OCI-LY1 (cell line): Measurements from ENCODE around the gene ABCB11.

Source experiments
- H2AFZ ChIP-seq: fragments of 200-600 bp; sonication (generic), shearing (Covaris generic); 2 replicates; pipeline ENCODE4 v1.6.0; 2014; ENCODE audit warnings: antibody characterized with exemption, mild to moderate bottlenecking, low read length
- H3F3A ChIP-seq: fragments of 200-600 bp; sonication (generic), shearing (Covaris generic); 2 replicates; pipeline ENCODE4 v1.6.0; 2014; ENCODE audit warnings: mild to moderate bottlenecking, antibody characterized with exemption, low read length, moderate library complexity; ENCODE audit not compliant: insufficient read depth
- H3K27ac ChIP-seq: fragments of 200-600 bp; sonication (generic); 2 replicates; pipeline ENCODE4 v1.5.1; 2014; ENCODE audit warnings: low read length, mixed run types, mild to moderate bottlenecking, low read depth; ENCODE audit not compliant: poor library complexity, severe bottlenecking
- H3K27me3 ChIP-seq: fragments of 200-600 bp; sonication (generic); 2 replicates; pipeline ENCODE4 v1.6.0; 2014; ENCODE audit warnings: antibody characterized with exemption, mild to moderate bottlenecking, low read length, moderate library complexity; ENCODE audit not compliant: insufficient read depth
- H3K36me3 ChIP-seq: fragments of 200-600 bp; sonication (generic); 2 replicates; pipeline ENCODE4 v1.6.1; 2014; ENCODE audit warnings: mild to moderate bottlenecking, antibody characterized with exemption, low read length, moderate library complexity, mixed read lengths; ENCODE audit not compliant: insufficient read depth
- H3K4me1 ChIP-seq: fragments of 200-600 bp; sonication (generic); 2 replicates; pipeline ENCODE4 v1.5.1; 2014; ENCODE audit warnings: mild to moderate bottlenecking, low read length, moderate library complexity; ENCODE audit not compliant: insufficient read depth, severe bottlenecking
- H3K4me2 ChIP-seq: fragments of 200-600 bp; sonication (generic), shearing (Covaris generic); 2 replicates; pipeline ENCODE4 v1.6.1; 2014; ENCODE audit warnings: low read length
- H3K4me3 ChIP-seq: fragments of 200-600 bp; sonication (generic); 2 replicates; pipeline ENCODE4 v1.5.1; 2014; ENCODE audit warnings: low read length, low read depth, mild to moderate bottlenecking, mixed read lengths; ENCODE audit not compliant: poor library complexity, severe bottlenecking
- H3K79me2 ChIP-seq: fragments of 200-600 bp; shearing (Covaris generic); 2 replicates; pipeline ENCODE4 v1.6.1; 2016; ENCODE audit warnings: mixed run types, low read length, mixed read lengths; ENCODE audit not compliant: insufficient read depth
- H3K9ac ChIP-seq: fragments of 200-600 bp; sonication (generic), shearing (Covaris generic); 2 replicates; pipeline ENCODE4 v1.6.1; 2014; ENCODE audit warnings: mild to moderate bottlenecking, low read length, mixed read lengths
- H3K9me2 ChIP-seq: fragments of 200-600 bp; sonication (generic), shearing (Covaris generic); 2 replicates; pipeline ENCODE4 v1.6.1; 2014; ENCODE audit warnings: low read depth, mild to moderate bottlenecking, low read length, mixed read lengths
- H3K9me3 ChIP-seq: fragments of 200-600 bp; shearing (Covaris generic); 2 replicates; pipeline ENCODE4 v1.6.1; 2014; ENCODE audit warnings: low read length, mixed read lengths
- H4K20me1 ChIP-seq: fragments of 200-600 bp; sonication (generic), shearing (Covaris generic); 2 replicates; pipeline ENCODE4 v1.6.0; 2016; ENCODE audit warnings: mild to moderate bottlenecking, low read length; ENCODE audit not compliant: insufficient read depth
- CTCF ChIP-seq: fragments of 200-600 bp; sonication (generic), shearing (Covaris generic); IDR thresholded peaks from 2 replicates; pipeline ENCODE4 v1.5.1; 2017; ENCODE audit warnings: mild to moderate bottlenecking, antibody characterized with exemption, low read length, moderate library complexity, mixed read lengths
- EZH2 ChIP-seq: fragments of 200-600 bp; sonication (generic), shearing (Covaris generic); IDR thresholded peaks from 2 replicates; pipeline ENCODE4 v1.8.0; 2017; ENCODE audit warnings: borderline replicate concordance, mixed run types, mild to moderate bottlenecking, antibody characterized with exemption, low read length, moderate library complexity, mixed read lengths

Gene ABCB11

DNA sequence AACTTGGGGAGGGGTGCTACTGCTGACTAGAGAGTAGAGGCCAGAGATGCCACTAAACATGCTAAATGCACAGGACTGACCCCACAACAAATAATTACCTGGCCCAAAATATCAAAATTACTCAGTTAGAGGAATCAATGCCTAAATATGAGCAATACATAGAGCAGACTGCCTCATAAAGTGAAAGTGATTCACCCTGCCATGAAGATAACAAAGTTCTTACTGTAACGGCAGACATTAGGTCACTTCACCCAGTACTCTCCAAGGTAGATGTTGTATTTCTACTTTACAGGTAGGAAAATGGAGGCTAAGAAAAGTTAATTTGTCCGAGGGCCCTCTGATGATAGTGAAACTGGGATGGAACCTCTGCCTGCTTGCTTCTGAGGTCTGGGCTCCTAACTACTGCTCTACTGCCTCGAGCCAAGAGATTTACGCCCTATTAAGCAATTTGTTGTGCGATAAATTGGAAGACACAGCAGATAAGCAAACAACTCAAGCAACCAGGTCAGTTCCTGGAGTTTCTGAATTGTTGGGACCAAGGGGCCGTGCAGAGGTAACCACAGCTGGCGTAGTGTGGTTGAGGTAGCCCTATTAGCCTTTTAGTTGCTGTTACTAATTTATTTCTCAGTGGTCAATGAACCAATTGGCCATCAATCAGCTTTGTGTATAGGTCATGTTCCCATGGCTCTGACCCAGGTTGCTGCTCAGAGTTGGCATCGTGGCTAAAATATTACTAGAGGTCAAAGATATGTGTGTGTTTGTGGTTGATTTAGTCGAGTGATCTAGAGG, 43.0 kb upstream of the ABCB11 start:
- H3K27me3 ChIP-seq = no peaks in the 10 kb centered on the region
- H3K79me2 ChIP-seq = no peaks in the 10 kb centered on the region
- no peak overlapping the region for H3K27ac ChIP-seq
- no peaks in the 10 kb centered on the region for H4K20me1 ChIP-seq
- no peak for TF ChIP-seq CTCF
- TF ChIP-seq EZH2 = no peak
- H3K9ac ChIP-seq = no peak overlapping the region
- no peaks in the 10 kb centered on the region for H3K4me1 ChIP-seq
- H3K4me3 ChIP-seq = no peak overlapping the region
- H3K9me3 ChIP-seq = no peaks in the 10 kb centered on the region
- H3F3A ChIP-seq = no peaks in the 10 kb centered on the region
- no peaks in the 10 kb centered on the region for H3K9me2 ChIP-seq
- no peaks in the 10 kb centered on the region for H3K36me3 ChIP-seq
- no peak overlapping the region for H2AFZ ChIP-seq
- H3K4me2 ChIP-seq = no peak overlapping the region

- Histone ChIP-seq H2AFZ (no peak overlapping the region), H3K4me1 (no peaks in the 10 kb centered on the region), H3K4me3 (no peak overlapping the region), H3K79me2 (no peaks in the 10 kb centered on the region), H3F3A (no peaks in the 10 kb centered on the region), H3K4me2 (no peak overlapping the region), H3K9me3 (no peaks in the 10 kb centered on the region), H3K36me3 (no peaks in the 10 kb centered on the region), H3K9ac (no peak overlapping the region), H3K9me2 (no peaks in the 10 kb centered on the region), H4K20me1 (no peaks in the 10 kb centered on the region), H3K27ac (no peak overlapping the region), H3K27me3 (no peaks in the 10 kb centered on the region)
- TF ChIP-seq EZH2 (no peak), CTCF (no peak)
Measured at GRCh38 chr2:169073211-169073962, 42.3 kb upstream of the ABCB11 start.

DNA sequence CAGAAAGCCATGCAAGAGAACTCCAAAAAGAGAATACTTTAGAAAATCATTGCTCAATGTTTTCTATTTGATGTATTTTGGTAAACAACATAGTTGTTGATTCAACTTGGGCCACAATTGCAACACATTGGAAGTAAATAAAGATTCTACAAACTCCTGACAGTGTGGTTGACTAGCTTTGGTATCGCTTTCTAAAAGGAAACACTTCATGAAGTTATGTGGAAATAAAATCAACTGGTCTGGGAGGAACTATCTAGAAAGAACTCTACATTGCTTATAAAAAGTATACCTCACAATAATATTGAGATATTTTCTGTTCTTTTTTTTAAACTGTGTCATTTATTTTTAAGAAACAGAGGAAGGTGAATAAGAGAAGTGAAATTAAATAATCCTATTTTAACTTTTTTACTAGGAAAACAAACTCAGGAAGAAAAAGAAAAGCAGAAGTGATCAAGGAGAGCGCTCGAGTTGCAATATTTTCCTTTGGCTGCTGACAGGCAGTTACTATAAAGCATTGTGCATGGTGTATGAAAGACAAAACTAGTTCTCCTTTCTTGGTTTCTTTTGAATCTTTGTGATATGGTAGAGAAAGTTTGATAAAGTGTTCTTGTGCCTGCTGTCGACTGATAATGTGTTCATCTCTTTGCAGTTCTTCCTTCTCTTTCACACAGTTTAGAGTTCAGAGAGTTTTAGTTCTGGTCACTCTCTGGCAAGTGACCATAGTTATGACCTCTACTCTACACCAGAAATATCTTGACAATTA, 41.2 kb upstream of the ABCB11 start:
- Histone ChIP-seq H3K27me3 (no peaks in the 10 kb centered on the region), H2AFZ (no peak overlapping the region), H3K9ac (no peak overlapping the region), H3K4me2 (no peak overlapping the region), H3K27ac (no peak overlapping the region), H3K9me2 (no peaks in the 10 kb centered on the region), H3K79me2 (no peaks in the 10 kb centered on the region), H3K9me3 (no peaks in the 10 kb centered on the region), H3F3A (no peaks in the 10 kb centered on the region), H3K4me1 (no peaks in the 10 kb centered on the region), H3K4me3 (no peak overlapping the region), H4K20me1 (no peaks in the 10 kb centered on the region), H3K36me3 (no peaks in the 10 kb centered on the region)
- TF ChIP-seq CTCF (no peak), EZH2 (no peak)
